T-helper 2 cell treated with Interferon-gamma antibody and Interleukin-4, amounts not matched to agents 100 ng/mL and 5 ng/mL, for 36 hours (primary cell): Measurements from ENCODE around the gene LTBP1. TPM values are rescaled to one million over a fixed set of nuclear protein-coding genes. Genes with fewer than 3 reads are reported as not detected.

ENCODE experiments used
- intact Hi-C: fragments of 100-400 bp; cut with micrococcal nuclease; formaldehyde crosslinking; loops from one replicate; pipeline ENCODE4 v1.15.1; 2023
- total RNA-seq: library from RNA; stranded (reverse); gene quantifications from 2 replicates; pipeline ENCODE4 v1.2.3, GENCODE V29; 2022

The LTBP1 gene
- total RNA-seq, 1 donor from 2014 or later, result 0.30 TPM

DNA sequence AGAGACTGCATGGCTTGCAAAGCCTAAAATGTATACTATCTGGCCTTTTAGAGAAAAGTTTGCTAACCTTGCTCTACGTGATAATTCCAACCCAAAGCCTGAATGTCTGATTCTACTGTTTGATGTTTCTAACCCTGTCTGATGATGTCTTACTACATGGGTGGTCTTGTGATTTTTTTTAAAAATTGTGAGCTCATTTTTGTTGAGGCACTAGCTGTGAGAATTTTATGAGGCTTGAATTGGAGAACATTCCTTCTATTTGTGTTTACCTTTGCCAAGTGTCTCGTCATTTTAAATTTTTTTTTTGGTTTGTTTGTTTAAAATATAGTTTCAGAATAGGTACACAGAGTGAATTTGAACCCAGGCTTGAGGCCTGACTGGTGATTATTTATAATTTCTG, 15.2 kb upstream of the LTBP1 start:
- intact Hi-C loops, result no loop called here

DNA sequence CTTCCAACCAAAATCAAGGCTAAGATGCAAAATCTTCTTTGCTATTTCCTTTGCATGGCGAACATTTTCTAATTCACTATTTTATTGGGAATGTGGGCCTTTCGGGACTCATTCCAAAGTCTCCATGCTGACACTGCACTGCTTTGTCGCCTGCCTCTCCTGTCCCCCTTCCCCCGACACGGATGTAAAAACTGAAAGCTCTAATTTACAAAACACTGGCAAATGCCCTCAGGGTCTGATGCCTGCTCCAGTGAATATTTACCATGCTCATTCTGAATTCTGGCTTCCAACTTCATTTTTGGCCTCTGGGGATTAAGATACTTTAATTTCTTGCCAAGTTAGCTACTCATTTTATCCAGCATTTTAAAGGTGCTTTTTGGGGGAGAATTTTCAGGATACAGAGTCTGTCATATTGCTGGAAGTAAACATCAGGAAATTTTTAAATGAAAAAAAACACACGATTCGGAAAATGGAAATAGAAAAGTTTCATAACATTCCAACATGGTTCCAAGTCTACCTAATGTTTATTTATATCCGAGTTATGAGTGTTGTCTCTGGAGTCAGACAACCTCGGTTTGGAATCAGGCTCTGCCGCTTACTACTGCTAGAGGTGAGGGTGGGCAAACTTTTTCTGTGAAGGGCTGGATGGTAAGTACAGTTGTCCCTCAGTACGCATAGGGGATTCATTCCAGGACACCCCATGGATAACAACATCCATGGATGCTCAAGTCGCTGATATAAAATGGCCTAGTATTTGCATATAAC, 14.6 kb upstream of the LTBP1 start:
- intact Hi-C loops, result no loop called here

DNA sequence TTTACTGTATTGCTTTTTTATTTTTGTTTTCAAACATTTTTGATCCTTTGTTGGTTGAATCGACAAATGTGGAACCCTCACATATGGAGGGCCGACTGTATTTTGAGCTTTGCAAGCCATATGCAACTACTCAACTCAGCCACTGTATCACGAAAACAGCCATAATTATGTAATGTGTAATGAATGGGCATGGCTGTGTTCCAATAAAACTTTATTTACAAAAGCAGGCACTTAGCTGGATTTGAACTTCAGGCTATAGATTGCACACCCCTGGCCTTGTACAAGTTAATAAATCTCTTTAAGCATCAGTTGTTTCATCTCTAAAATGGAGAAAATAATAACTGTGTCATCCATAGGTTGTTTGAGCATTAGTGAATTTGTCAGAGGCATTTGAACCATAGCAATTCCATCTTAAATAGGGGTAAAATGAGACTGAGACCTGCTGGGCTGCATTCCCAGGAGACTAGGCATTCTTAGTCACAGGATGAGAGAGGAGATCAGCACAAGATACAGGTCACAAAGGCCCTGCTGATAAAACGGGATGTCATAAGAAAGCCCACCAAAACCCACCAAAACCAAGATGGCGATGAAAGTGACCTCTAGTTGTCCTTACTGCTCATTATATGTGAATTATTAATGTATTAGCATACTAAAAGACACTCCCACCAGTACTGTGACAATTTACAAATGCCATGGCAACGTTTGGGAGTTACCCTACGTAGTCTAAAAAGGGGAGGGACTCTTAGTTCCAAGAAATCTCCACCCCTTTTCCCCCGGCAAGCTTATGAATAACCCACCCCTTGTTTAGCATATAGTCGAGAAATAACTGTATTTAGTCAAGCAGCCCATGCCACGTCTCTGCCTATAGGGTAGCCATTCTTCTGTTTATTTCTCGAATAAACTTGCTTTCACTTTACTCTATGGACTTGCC, 13.7 kb upstream of the LTBP1 start:
- intact Hi-C loops, result no loop called here

DNA sequence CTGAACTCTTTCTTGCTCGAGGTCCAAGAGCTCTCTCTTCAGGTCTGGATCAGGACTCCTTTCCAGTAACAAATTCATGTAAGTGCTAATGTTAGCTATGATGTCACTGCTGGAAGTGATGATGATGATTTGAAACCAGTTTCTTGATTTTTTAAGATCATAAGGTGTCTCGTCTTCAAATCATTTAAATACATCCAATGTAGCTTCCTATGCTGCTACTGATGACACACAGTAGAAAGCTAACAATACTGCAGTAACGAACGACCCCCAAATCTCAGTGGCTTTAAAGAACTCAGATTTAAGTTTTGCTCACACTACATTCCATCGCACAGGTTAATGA, 13.0 kb upstream of the LTBP1 start:
- intact Hi-C loops, result no loop called here

DNA sequence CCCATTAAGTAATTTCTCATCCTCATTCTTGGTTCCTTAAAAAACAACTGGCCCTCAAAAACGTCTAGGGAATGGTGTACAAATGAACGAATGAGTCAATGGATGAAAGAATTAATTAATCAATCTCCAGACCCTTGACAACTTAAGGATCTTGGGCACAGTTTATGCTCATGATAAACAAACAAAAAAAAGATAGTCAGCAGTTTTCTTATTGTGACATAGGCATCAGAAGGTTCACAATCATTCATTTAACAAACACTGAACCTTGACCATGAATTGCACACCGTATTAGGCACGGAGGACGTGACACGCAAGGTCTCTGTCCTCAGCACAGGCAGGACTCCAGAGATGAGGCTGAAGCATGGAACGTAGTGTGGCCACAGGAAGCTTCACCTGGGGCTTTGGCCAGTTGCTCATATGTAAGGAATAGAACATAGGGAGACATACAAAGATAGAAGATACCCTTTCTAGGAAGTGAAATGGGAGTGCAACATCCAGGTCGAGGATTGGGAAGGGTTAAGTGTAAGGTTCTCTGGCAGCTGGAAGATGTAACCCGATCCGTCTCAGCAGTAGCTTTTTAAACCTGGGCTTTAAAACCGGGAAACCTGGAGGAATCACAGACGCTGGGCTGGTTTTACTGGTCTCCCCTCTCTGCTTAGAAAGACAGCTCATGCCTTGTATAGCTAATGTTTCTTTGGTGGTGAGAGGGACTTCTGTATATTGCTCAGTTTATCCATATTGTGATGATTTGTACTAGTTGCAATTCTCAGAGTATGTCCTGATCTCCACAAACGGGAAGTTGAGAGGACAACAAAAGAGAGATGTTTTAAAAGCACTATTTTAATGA, 8.9 kb upstream of the LTBP1 start:
- intact Hi-C loops, result no loop called here

DNA sequence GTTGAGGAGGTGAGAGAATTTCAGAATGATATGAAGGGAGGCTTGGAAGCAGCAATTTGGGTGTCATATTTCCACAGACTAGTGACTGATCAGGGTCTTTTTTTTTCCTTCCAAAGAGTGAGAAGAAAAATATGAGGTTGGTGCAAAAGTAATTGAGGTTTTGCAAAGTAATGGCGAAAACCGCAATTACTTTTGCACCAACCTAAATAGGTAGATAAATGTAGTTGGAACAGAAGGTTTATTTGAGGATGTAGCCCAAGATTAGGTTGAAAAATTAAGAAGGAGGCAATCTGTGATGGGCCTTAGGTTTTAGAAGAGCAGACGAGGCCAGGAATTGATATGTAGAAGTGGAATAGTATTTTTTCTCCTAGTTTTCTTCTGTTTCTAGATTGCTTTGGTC, 7.8 kb upstream of the LTBP1 start:
- intact Hi-C loops, result no loop called here

DNA sequence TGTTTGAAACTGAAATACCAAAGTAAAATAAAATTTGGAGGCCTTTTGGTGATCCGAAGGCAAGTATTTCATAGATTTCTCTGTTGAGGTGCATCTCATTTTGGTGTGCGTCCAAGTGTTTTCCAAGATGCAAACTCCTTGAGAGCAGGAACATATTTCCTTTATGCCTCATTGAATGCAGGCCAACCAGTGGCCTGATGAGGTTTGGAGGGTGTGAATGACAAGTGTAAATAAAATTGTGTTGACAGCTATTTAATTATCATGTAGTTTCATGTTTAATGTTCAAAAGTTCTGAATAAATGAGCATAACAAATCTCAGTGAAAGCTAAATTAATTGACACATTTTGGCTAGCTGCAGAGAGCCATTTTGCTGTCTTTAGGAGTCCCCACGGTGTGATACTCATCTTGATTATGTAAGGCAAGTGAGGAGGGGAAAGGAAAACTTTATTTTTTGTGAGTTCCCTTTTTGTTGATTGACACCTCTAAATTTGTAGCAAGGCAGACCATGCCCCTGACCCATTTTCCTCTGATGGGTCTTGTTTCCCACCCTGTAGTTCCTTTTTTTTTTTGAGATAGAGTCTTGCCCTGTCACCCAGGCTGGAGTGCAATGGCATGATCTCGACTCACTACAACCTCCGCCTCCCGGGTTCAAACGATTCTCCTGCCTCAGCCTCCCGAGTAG, 6.3 kb upstream of the LTBP1 start:
- intact Hi-C loops, result no loop called here

DNA sequence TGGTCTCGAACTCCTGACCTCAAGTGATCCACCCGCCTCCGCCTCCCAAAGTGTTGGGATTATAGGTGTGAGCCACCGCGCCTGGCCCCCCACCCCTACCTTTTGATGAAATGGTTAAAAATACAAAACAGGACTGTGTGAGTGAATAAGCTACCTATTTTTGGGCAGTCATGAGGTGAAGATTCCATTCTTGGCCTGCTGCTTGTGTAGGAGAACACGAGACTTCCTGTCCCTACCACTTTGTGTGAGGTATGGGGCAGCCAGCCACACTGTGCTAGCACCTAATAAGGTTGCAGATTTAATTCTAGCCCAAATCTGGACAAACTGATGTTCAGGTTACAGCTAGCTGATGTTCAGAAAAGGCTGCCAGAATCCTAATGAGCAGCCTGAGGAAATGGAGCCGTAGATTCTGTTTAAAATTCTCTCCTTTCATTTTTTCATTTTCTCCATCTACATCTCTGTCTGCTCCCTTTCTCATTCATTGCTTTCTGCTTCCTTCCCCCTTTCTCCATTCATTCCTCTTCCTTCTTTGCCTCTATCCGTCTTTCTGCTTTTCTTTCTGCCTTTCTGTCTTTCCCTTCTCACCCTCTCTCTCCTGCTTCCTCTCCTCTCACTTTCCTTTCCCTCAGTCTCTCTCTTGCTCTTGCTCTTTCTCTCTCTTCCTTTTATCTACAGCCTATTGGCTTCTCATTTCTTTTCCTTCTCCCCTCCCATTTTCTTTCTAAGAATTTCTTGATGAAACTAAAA, 4.6 kb upstream of the LTBP1 start:
- intact Hi-C loops, result no loop called here

DNA sequence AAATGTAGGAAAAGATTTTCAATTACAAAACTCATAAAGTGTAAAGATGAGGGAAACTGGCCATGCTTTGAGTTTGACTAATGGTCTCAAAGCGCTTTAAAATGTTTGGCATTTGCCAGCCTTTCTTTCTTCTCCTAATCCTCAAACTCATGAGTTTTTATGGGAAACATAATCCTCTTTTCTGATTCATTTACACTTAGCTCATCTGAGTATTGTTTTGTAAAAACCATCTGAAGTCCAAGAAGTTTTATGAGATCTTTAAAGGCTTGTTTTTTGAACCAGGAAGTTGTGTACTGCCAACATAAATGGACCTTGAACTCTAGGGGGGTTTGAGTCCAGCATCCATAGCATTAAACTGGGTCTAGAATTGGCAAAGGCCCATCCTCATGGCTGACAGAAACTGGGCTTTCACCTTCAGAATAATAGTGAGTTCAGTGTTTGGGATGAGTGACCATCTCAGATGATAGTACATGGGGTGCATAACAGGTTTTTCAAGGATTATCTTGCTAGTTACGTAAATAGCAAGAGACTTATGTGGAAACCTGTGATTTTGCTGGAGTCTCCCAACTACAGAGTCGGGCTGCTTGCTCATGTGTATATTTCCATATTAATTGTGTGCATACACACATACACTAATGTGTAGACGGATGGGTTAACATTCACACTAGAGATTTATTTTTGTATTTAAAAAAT, 3.8 kb upstream of the LTBP1 start:
- intact Hi-C loops, result no loop called here

DNA sequence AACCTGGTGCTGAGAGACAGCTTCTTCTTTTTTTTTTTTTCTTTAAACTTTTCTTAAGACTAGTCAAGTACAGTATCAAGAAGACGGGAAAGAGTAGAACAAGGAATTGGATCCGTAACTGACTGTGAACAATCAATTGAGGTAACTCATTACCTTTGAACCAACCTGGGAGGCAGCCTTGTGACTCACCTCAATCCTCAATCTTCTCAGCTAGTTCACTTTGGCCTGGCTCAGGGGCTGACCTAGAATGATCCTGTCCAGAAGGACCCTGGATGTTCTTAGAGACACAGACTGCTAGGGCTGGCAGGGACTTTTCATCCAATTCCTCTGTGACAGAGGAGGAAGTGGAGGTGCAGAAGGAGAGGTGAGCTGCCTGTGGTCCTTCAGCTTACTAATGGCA, 1.5 kb upstream of the LTBP1 start:
- intact Hi-C loops, result loop anchor here (5.0 kb wide), 1 partner anchor 637 kb away; no protein-coding TSS in a partner anchor

DNA sequence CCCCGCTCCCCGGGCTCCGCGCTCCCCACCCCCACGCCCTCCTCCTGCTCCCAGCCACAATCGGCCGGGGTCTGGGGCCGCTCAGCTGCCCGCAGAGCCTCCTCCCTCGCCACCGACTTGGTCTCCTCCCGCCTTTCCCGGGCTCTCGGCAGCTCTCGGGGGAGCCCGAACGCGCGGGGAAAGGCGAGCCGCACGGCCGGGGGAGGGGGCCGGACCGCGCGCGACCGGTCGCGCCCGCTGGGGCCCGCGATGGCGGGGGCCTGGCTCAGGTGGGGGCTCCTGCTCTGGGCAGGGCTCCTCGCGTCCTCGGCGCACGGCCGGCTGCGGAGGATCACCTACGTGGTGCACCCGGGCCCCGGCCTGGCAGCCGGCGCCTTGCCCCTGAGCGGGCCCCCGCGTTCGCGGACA, 327 bp downstream of the LTBP1 start:
- intact Hi-C loops, result loop anchor here (2.0 to 5.0 kb wide), 3 partner anchors 392 to 652 kb away; partner anchors contain the start of gene FAM98A

DNA sequence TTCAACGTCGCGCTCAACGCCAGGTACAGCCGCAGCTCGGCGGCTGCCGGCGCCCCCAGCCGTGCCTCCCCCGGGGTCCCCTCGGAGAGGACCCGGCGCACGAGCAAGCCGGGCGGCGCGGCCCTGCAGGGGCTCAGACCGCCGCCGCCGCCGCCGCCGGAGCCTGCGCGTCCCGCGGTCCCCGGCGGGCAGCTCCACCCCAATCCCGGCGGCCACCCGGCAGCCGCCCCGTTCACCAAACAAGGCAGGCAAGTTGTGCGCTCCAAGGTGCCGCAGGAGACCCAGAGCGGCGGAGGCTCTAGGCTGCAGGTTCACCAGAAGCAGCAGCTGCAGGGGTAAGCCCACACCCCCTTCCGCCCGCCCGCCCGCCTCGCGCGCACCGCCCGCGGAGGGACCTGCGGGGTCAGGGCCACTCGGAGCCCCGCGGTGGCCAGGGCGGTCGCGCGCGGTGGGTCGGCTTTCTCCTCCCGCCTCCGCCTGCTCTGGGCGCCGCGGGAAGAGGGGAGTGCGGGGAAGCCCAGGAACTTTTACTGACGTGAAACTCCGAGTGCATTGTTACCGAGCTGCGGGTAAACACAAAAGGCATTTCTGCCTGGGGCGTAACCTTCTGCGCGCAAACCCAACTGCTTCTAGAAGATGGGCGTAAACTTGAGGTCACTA, 861 bp downstream of the LTBP1 start:
- intact Hi-C loops, result loop anchor here (2.0 to 5.0 kb wide), 3 partner anchors 393 to 651 kb away; partner anchors contain the start of gene FAM98A

DNA sequence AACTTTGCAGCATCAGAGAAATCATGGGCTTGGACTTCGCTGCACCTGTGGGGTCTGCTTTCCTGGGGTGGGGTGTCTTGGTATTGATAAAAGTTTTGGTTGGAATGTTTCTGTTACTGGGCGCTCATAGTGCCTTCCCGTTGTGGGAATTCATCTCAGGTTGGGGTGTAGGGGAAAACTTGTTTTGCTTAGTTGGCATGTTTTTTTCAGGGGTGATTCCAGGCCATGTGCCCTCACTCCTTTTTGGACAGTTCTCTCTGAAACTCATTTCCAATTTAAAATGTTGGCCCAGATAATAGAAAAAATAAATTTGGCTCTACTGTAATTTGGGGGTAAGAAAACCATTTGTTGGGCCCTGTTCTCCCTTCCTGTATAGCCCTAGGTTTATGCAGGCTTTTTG, 1.5 kb downstream of the LTBP1 start:
- intact Hi-C loops, result loop anchor here (5.0 kb wide), 1 partner anchor 634 kb away; no protein-coding TSS in a partner anchor

DNA sequence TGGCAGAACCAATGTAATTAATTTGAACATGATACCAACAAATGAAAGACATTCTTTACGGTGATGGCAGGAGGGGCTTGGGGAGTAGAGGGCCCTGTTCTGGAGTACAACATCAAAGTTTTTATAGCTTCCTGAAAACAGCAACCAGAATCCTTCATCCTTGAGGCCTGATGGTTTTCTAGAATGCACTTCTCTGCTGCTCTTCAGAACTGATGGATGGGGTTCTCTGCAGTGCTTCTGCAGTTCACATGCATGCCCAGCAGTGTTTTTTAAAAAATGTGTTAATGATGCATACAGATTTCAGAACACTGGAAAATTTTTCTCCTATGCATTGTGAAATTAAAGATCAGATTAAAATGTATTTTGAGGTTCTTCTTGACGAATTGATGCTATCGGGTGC, 2.5 kb downstream of the LTBP1 start:
- intact Hi-C loops, result loop anchor here (5.0 kb wide), 1 partner anchor 633 kb away; no protein-coding TSS in a partner anchor

DNA sequence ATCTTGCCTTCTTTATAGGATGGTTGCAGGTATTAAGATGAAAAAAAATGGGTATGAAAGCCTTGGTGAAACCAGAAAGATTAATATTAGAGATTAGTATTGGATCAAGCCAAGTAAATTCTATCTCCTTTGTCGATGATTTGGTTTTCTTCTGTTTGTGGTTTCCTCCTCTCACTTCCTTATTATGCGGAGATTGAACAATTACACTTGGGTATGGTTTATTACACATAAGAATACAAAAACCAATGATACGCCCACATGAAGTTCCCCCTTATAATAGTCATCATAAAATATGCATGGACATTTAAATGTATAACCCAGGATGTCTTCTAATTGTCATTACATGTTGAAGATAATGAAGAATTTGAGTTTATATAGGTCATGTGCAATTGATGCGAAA, 4.9 kb downstream of the LTBP1 start:
- intact Hi-C loops, result no loop called here

DNA sequence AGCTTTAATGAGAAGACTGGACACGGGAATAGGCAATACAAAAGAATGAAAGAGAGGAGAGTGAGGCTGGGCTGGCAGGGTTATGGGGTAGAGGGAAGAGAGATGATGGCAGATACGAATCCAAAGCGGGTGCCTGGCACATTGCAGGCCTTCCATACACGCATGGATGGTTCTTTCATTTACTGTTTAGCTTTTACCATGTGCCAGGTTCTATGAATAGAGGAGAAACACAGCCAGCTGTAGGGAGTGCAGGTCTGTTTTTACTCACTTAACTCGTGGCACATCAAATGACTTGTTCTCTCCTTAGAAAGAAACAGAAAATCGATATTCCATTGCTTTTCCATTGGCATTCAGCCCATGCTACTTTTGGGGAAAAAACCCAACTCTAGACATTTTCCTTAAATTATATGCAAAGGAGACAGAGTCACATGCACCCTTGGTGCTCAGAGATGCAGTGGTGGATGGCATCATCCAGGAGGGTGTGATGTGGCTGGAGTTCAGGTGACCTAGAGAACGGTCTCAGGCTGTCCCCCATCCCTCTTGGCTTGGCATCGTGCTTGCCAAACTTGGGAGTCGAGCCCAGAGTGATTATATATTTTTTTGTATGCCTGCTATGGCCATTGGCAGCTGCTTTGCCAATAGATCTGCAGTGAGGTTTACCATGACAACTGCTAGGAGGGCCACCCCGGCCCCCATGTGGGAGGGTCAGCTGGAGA, 6.2 kb downstream of the LTBP1 start:
- intact Hi-C loops, result no loop called here

DNA sequence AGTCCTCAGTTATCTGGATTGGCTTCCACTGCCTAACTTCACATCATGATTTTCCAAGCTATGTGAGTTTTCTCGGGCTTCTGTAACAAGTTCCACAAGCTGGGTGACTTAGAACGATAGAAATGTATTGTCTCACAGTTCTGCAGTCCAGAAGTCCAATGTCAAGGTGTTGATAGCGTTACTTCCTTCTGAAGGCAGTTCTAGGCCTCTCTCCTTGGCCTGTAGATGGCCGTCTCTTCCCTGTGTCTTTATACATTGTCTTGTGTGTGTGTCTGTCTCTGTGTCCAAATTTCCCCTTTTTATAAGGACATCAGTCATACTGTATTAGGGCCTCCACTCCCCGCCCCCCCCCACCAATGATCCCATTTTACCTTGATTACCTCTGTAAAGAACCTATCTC, 7.5 kb downstream of the LTBP1 start:
- intact Hi-C loops, result no loop called here

DNA sequence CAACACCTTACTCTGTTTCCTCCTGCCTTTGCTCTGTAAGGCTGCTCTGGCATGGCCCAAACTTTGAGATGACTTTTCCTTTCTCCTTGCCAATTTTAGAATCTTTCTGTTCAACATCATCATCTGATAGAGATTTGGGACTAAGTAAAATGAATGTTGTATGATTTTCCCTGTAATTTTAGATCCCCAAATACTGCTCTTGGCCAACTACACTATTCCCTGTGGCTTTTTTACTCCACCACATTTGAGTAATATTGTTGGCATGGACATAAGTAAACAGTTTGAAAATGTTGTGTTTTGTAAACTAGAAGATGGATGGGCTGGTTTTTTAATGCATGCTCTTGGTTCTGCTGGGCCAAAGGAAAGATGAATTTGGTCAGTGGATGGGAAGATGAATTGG, 12.1 kb downstream of the LTBP1 start:
- intact Hi-C loops, result no loop called here
